GM12878 (cell line): ENCODE data around the gene FHOD3. TPM values are rescaled to one million over a fixed set of nuclear protein-coding genes. Genes with fewer than 3 reads are reported as not detected.

ENCODE experiments used
- ATAC-seq: fragments of 200-7000 bp; cut with Tn5 transposase; 3 replicates; pipeline ENCODE4 v1.9.1; 2020; ENCODE audit warnings: mild to moderate bottlenecking, moderate library complexity
- BruUV-seq: library from RNA; stranded (reverse); fragments of 400-500 nt; replicated peaks from 2 replicates; lab custom pipeline; 2021; lab: Mats Ljungman, UMichigan
- CTCF ChIA-PET: fragments of 300-600 bp; sonication (Branson Sonifier 250); formaldehyde crosslinking; extraction: SDS; loops from one replicate; lab custom pipeline; 2021; ENCODE audit warnings: inconsistent platforms; lab: Yijun Ruan, JAX
- POLR2A ChIA-PET: fragments of 350-600 bp; formaldehyde crosslinking; extraction: SDS; loops from one replicate; lab custom pipeline; 2021; ENCODE audit warnings: inconsistent platforms; lab: Charles Lee
- RAD21 ChIA-PET: fragments of 300-600 bp; sonication (Branson Sonifier 250); formaldehyde crosslinking; loops from one replicate; lab custom pipeline; 2023; ENCODE audit warnings: antibody characterized with exemption; ENCODE audit not compliant: unreplicated experiment; lab: Charles Lee
- SMC1A ChIA-PET: fragments of 300-600 bp; sonication (Branson Sonifier 250); formaldehyde crosslinking; loops from one replicate; lab custom pipeline; 2023; ENCODE audit not compliant: unreplicated experiment, uncharacterized antibody; lab: Charles Lee
- DNase-seq: peaks from one replicate; pipeline ENCODE4 v3.0.0-alpha.2; 2011; ENCODE audit warnings: low read depth, low spot score
- FAIRE-seq: peaks from 3 replicates; lab custom pipeline; 2011; peaks lifted over from hg19 to GRCh38; lab: Jason Lieb, UNC
- H2AFZ ChIP-seq: 2 replicates; pipeline ENCODE4 v1.6.0; 2011; ENCODE audit warnings: low read depth, low read length, control low read depth; ENCODE audit not compliant: control insufficient read depth
- H3K27ac ChIP-seq: 2 replicates; pipeline ENCODE4 v1.5.1; 2011; ENCODE audit warnings: control low read depth; ENCODE audit not compliant: control insufficient read depth, insufficient read depth
- H3K27me3 ChIP-seq, 2 experiments: replicated peaks in 1 of 2; 2 replicates each; pipeline versions ENCODE4 v1.6.0 to v1.6.1; 2011; ENCODE audit warnings: low read length in 1 of 2; ENCODE audit not compliant: control insufficient read depth in 2 of 2, insufficient read depth in 2 of 2
- H3K36me3 ChIP-seq, 2 experiments: 2 replicates each; pipeline ENCODE4 v1.5.1; 2011; ENCODE audit warnings: low read length in 1 of 2; ENCODE audit not compliant: control insufficient read depth in 2 of 2, insufficient read depth in 2 of 2
- H3K4me1 ChIP-seq: 2 replicates; pipeline ENCODE4 v1.6.1; 2011; ENCODE audit warnings: mild to moderate bottlenecking, low read length, moderate library complexity, mixed read lengths; ENCODE audit not compliant: control insufficient read depth, insufficient read depth
- H3K4me2 ChIP-seq: 2 replicates; pipeline ENCODE4 v1.6.0; 2011; ENCODE audit warnings: control low read depth; ENCODE audit not compliant: control insufficient read depth, insufficient read depth
- H3K4me3 ChIP-seq: fragments of 200-600 bp; sonication (generic); 2 replicates; pipeline ENCODE4 v1.5.1; 2016
- H3K79me2 ChIP-seq: 2 replicates; pipeline ENCODE4 v1.6.0; 2011; ENCODE audit warnings: low read length; ENCODE audit not compliant: control insufficient read depth, insufficient read depth
- H3K9ac ChIP-seq: 2 replicates; pipeline ENCODE4 v1.8.0; 2011; ENCODE audit warnings: low read length, control low read depth, mixed read lengths; ENCODE audit not compliant: control insufficient read depth, insufficient read depth
- H3K9me3 ChIP-seq: replicated peaks from 3 replicates; pipeline ENCODE4 v1.5.1; 2011; ENCODE audit warnings: mild to moderate bottlenecking, low read length; ENCODE audit not compliant: control insufficient read depth, insufficient read depth
- H4K20me1 ChIP-seq: 2 replicates; pipeline ENCODE4 v1.6.0; 2011; ENCODE audit not compliant: control insufficient read depth, insufficient read depth
- CUX1 ChIP-seq: IDR thresholded peaks from 2 replicates; pipeline ENCODE4 v1.6.1; 2012; ENCODE audit warnings: improper control_type of control experiment, low read depth, low read length; ENCODE audit not compliant: insufficient replicate concordance
- HSF1 ChIP-seq: fragments of 150-350 bp; IDR thresholded peaks from 2 replicates; pipeline ENCODE4 v1.6.1; 2014; ENCODE audit warnings: mild to moderate bottlenecking, low read depth, low read length
- IRF4 ChIP-seq: IDR thresholded peaks from 2 replicates; pipeline ENCODE4 v1.6.1; 2011; ENCODE audit warnings: low read depth, low read length
- KLF5 ChIP-seq: fragments of 450-650 bp; IDR thresholded peaks from 2 replicates; pipeline ENCODE4 v1.6.1; 2014; ENCODE audit warnings: mild to moderate bottlenecking; ENCODE audit not compliant: partially characterized antibody
- MYC ChIP-seq: IDR thresholded peaks from 2 replicates; pipeline ENCODE4 v1.6.1; 2011; ENCODE audit warnings: mild to moderate bottlenecking, low read length, moderate library complexity, inconsistent platforms; ENCODE audit not compliant: insufficient read depth, insufficient replicate concordance, insufficient read length, severe bottlenecking
- NRF1 ChIP-seq: conservative IDR thresholded peaks from 2 replicates; pipeline ENCODE4 v1.6.1; 2011; ENCODE audit warnings: mild to moderate bottlenecking, low read depth, low read length, improper control_type of control experiment
- PBX3 ChIP-seq: IDR thresholded peaks from 2 replicates; pipeline ENCODE4 v1.6.1; 2011; ENCODE audit warnings: mild to moderate bottlenecking, low read depth, low read length, moderate library complexity; ENCODE audit not compliant: insufficient replicate concordance
- POLR2AphosphoS5 ChIP-seq: IDR thresholded peaks from 2 replicates; pipeline ENCODE4 v1.6.1; 2011; ENCODE audit warnings: mild to moderate bottlenecking, low read length, inconsistent platforms
- USF1 ChIP-seq: IDR thresholded peaks from 2 replicates; pipeline ENCODE4 v1.6.1; 2011; ENCODE audit warnings: borderline replicate concordance, low read depth, mild to moderate bottlenecking, moderate library complexity, mixed read lengths, low read length; ENCODE audit not compliant: insufficient read depth; ENCODE audit errors: extremely low read length
- ZBTB11 ChIP-seq: fragments of 450-650 bp; formaldehyde crosslinking; IDR thresholded peaks from 2 replicates; pipeline ENCODE4 v1.5.0; 2022; ENCODE audit warnings: mild to moderate bottlenecking, missing genetic modification characterization
- WGBS: methylation state at CpG from one replicate; pipeline ENCODE4 v1.1.6; 2016; ENCODE audit warnings: low lambda C conversion rate; ENCODE audit not compliant: insufficient replicate concordance, insufficient coverage; ENCODE audit errors: missing lambda C conversion rate; 5-methylcytosine and 5-hydroxymethylcytosine counted together
- in situ Hi-C: fragments of 300-500 bp; cut with MboI; formaldehyde crosslinking; loops from 9 replicates; pipeline ENCODE4 v1.14.3; 2018; ENCODE audit warnings: mixed read lengths
- intact Hi-C: fragments of 100-400 bp; cut with micrococcal nuclease; formaldehyde crosslinking; loops from one replicate; pipeline ENCODE4 v1.14.2; 2022; ENCODE audit not compliant: unreplicated experiment
- polyA plus RNA-seq, 11 experiments: library from polyadenylated mRNA; depleted of rRNA in 4 of 11; unstranded in 6 of 11; stranded (reverse) in 5 of 11; fragments of >200 nt; fragmentation: Nextera tagmentation in 4 of 11; fragmentation: Illumina TruSeq in 1 of 11; extraction: Ambion mirVana in 4 of 11; extraction: Trizol in 1 of 11; gene quantifications; 1 replicate in 1 of 11; 2 replicates in 10 of 11; pipeline versions ENCODE4 v1.2.1 to v1.2.3, GENCODE V29; 2011 to 2016; ENCODE audit warnings: inconsistent platforms in 2 of 11, missing spikeins in 2 of 11, low read depth in 1 of 11
- total RNA-seq, 4 experiments: library from RNA; depleted of rRNA in 3 of 4; stranded (reverse); fragments of >200 nt in 3 of 4; fragmentation: Illumina TruSeq in 1 of 4; extraction: Trizol in 1 of 4; gene quantifications; 2 replicates each; pipeline versions ENCODE4 v1.2.1 to v1.2.3, GENCODE V29; 2013 to 2021

The FHOD3 gene
- total and polyA plus RNA-seq, 10 of the 15 experiments (the other 5 are each of a cell fraction or from before 2014, with no cell fraction given) = 0.77 to 26.7 (median 10.4) TPM

- ChIA-PET RAD21 (interaction anchor here (1.6 kb wide), 1 partner anchor 10 kb away, joined by 6 read pairs; no protein-coding TSS in a partner anchor), SMC1A (no interaction called here), POLR2A (no interaction called here), CTCF (interaction anchor here (0.6 to 1.6 kb wide), 3 partner anchors 11 to 179 kb away, joined by 3 to 10 read pairs (median 4); no protein-coding TSS in a partner anchor)
- no peaks in the 10 kb centered on the region for H3K27me3 ChIP-seq
- H3K4me3 ChIP-seq = no peak overlapping the region
- no peaks in the 10 kb centered on the region for H4K20me1 ChIP-seq
- 67% methylated on average over 8 of the region's 8 CpGs for WGBS
- ATAC-seq = no peak
- H3K27ac ChIP-seq = no peak overlapping the region
- no peak overlapping the region for H2AFZ ChIP-seq
- in situ Hi-C loops (no loop called here), intact Hi-C loops (no loop called here)
- H3K79me2 ChIP-seq = no peaks in the 10 kb centered on the region
- no peaks in the 10 kb centered on the region for H3K36me3 ChIP-seq
- no peak for FAIRE-seq
- H3K9ac ChIP-seq = no peak overlapping the region
- H3K9me3 ChIP-seq = no peaks in the 10 kb centered on the region
- no peak overlapping the region for H3K4me2 ChIP-seq
- H3K4me1 ChIP-seq = no peaks in the 10 kb centered on the region
- no peak for DNase-seq
- no TSS peak for BruUV-seq
- TF ChIP-seq CUX1 (no peak), HSF1 (no peak), NRF1 (no peak), KLF5 (no peak), PBX3 (no peak), MYC (no peak), USF1 (no peak), ZBTB11 (no peak), IRF4 (no peak), POLR2AphosphoS5 (no peak)
Measured at GRCh38 chr18:36273347-36273746, 24.2 kb upstream of the FHOD3 start.
